Measurements from ENCODE around the gene TAS2R19.
"Not testable (repeated sequence)": the region's sequence is repeated elsewhere in the genome, so short reads cannot be mapped to it uniquely, and the experiment has no call there.

TAS2R19 gene

DNA sequence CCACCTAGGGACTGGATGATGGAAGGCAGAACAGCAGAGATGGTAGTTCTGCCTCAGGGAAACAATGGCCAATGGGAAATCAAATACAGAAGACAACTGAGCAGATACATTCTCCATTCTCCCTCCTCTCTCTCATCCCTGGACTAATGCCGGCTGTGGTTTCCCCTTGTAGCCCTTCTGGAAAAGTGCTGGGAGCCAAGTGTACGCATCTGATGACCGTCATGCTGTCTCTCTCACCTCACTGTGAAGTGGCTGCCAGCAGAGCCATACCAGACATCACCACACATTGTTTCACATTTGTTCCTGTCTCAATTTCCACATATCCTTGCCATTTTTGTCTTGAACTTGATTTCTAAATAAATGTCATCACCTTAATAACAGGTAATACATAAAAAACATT is 36.6 kb upstream of the TAS2R19 start:
- DNase-seq (ENCODE audit: extremely low read depth, low read depth), result no peak
- no peak overlapping the region for H3K4me3 ChIP-seq (replicated peaks; ENCODE audit: low read depth, low read length)
- no peak for TF ChIP-seq CTCF (IDR thresholded peaks at IDR 0.05; ENCODE audit: low read depth, low read length, missing control alignments)

DNA sequence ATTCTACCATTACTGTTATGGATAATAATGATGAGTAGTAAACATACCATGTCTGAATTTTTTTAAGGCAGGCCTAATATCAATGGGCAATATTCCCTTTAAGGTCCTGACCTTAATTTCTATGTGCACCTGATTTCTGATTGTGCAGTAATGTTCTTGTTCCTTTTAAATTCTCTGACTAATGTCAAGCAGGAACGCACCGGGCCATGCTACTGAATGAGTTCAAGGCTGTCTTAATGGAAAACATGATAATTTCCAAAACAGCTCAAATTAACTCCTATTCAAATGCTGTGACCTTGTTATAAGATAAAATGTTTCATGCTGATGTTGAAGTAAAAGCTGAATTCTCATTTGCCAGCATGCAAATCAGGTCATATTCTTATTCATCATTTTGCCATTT is 32.9 kb upstream of the TAS2R19 start:
- DNase-seq (ENCODE audit: extremely low read depth, low read depth), result no peak
- no peak overlapping the region for H3K4me3 ChIP-seq (replicated peaks; ENCODE audit: low read depth, low read length)
- no peak for TF ChIP-seq CTCF (IDR thresholded peaks at IDR 0.05; ENCODE audit: low read depth, low read length, missing control alignments)

DNA sequence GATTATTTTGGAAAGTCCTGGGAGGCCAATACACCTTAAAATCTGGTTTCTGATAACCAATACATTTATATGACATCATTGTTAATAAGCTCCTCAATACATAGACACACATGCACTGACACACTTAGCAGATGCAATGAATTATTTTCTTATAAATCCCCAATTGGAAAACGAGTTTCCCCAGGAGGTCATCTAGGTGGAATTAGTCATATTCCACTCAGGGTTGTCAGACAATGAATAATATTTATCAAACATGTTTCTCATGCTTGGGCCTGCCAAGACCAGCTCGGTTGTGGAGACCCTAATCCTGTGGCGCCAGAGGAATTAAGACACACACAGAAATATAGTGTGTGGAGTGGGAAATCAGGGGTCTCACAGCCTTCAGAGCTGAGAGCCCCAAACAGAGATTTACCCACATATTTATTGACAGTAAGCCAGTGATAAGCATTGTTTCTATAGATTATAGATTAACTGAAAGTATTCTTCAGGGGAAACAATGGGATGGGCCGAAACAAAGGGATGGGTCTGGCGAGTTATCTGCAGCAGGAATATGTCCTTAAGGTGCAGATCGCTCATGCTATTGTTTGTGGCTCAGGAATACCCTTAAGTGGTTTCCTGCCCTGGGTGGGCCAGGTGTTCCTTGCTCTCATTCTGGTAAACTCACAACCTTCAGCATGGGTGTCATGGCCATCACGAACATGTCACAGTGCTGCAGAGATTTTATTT is 27.5 kb upstream of the TAS2R19 start:
- not testable (repeated sequence) for DNase-seq (ENCODE audit: extremely low read depth, low read depth); H3K4me3 ChIP-seq (replicated peaks; ENCODE audit: low read depth, low read length)

- DNase-seq (ENCODE audit: extremely low read depth, low read depth); H3K4me3 ChIP-seq (replicated peaks; ENCODE audit: low read depth, low read length): not testable (repeated sequence)
Measured at GRCh38 chr12:11041366-11041765, 18.9 kb upstream of the TAS2R19 start.

- TF ChIP-seq CTCF (IDR thresholded peaks at IDR 0.05; ENCODE audit: low read depth, low read length, missing control alignments), result no peak
Measured at GRCh38 chr12:11040162-11040561, 17.7 kb upstream of the TAS2R19 start.

GRCh38 chr12:11039171-11039570 is 16.8 kb upstream of the TAS2R19 start:
- no peak for TF ChIP-seq CTCF (IDR thresholded peaks at IDR 0.05; ENCODE audit: low read depth, low read length, missing control alignments)

More at GRCh38 chr12:11040162-11040561, 17.7 kb upstream of the TAS2R19 start:
- H3K4me3 ChIP-seq (replicated peaks; ENCODE audit: low read depth, low read length), result no peak overlapping the region
- no peak for DNase-seq (ENCODE audit: extremely low read depth, low read depth)

GRCh38 chr12:11033959-11034358 is 11.5 kb upstream of the TAS2R19 start:
- H3K4me3 ChIP-seq (replicated peaks; ENCODE audit: low read depth, low read length); DNase-seq (ENCODE audit: extremely low read depth, low read depth): not testable (repeated sequence)

More at GRCh38 chr12:11039171-11039570, 16.8 kb upstream of the TAS2R19 start:
- DNase-seq (ENCODE audit: extremely low read depth, low read depth), result no peak
- H3K4me3 ChIP-seq (replicated peaks; ENCODE audit: low read depth, low read length), result no peak overlapping the region

GRCh38 chr12:11031307-11031706 is 8.9 kb upstream of the TAS2R19 start, which contains the start of gene TAS2R31:
TAS2R31 (minus strand) TSS chr12:11031407; CDS start chr12:11031335, 72 bp downstream.
- no peak for TF ChIP-seq CTCF (IDR thresholded peaks at IDR 0.05; ENCODE audit: low read depth, low read length, missing control alignments)
- DNase-seq (ENCODE audit: extremely low read depth, low read depth), result no peak
- H3K4me3 ChIP-seq (replicated peaks; ENCODE audit: low read depth, low read length), result no peak within 1 kb of the TSS

All from HFF-Myc (cell line).